Measurements from ENCODE around the gene FBXL15.

- no peak for TF ChIP-seq CTCF (IDR thresholded peaks at IDR 0.05)
- TF ChIP-seq POLR2A (IDR thresholded peaks at IDR 0.05) = no peak
These were observed 13.1 kb upstream of the FBXL15 start for GRCh38 chr10:102407425-102408130.
